ENCODE data around the gene MGAM2. TPM values are rescaled to one million over a fixed set of nuclear protein-coding genes. Genes with fewer than 3 reads are reported as not detected.

The MGAM2 gene
- total RNA-seq, 1 experiment from 2014 or later = not detected

- no peaks in the 10 kb centered on the region for H3K36me3 Mint-ChIP-seq (ENCODE audit: insufficient read depth, unreplicated experiment)
- POLR2A ChIA-PET = no interaction called here
- intact Hi-C loops (cut with micrococcal nuclease) = no loop called here
- H3K27ac Mint-ChIP-seq (ENCODE audit: low read depth, unreplicated experiment) = no peak overlapping the region
- no peak overlapping the region for H3K4me3 Mint-ChIP-seq (ENCODE audit: unreplicated experiment)
- no peaks in the 10 kb centered on the region for H3K9me3 Mint-ChIP-seq (ENCODE audit: unreplicated experiment)
- DNase-seq (ENCODE audit: unreplicated experiment) = no peak
- no peak for TF ChIP-seq CTCF (IDR thresholded peaks at IDR 0.05; ENCODE audit: unreplicated experiment)
- H3K4me1 Mint-ChIP-seq (ENCODE audit: insufficient read depth, unreplicated experiment) = no peaks in the 10 kb centered on the region
- BruUV-seq (replicated peaks) = no TSS peak
- CTCF ChIA-PET = no interaction called here
- H3K27me3 Mint-ChIP-seq (ENCODE audit: insufficient read depth, unreplicated experiment) = no peaks in the 10 kb centered on the region
Measured at GRCh38 chr7:142083605-142084004, 27.9 kb upstream of the MGAM2 start.

- no peaks in the 10 kb centered on the region for H3K27me3 Mint-ChIP-seq (ENCODE audit: insufficient read depth, unreplicated experiment)
- H3K4me1 Mint-ChIP-seq (ENCODE audit: insufficient read depth, unreplicated experiment) = no peaks in the 10 kb centered on the region
- ChIA-PET CTCF (no interaction called here), POLR2A (no interaction called here)
- TF ChIP-seq CTCF (IDR thresholded peaks at IDR 0.05; ENCODE audit: unreplicated experiment) = no peak
- no peaks in the 10 kb centered on the region for H3K9me3 Mint-ChIP-seq (ENCODE audit: unreplicated experiment)
- H3K36me3 Mint-ChIP-seq (ENCODE audit: insufficient read depth, unreplicated experiment) = no peaks in the 10 kb centered on the region
- H3K27ac Mint-ChIP-seq (ENCODE audit: low read depth, unreplicated experiment) = no peak overlapping the region
- DNase-seq (ENCODE audit: unreplicated experiment) = no peak
- no TSS peak for BruUV-seq (replicated peaks)
- H3K4me3 Mint-ChIP-seq (ENCODE audit: unreplicated experiment) = no peak overlapping the region
- intact Hi-C loops (cut with micrococcal nuclease) = no loop called here
Measured at GRCh38 chr7:142085428-142085827, 26.1 kb upstream of the MGAM2 start.

- no peak overlapping the region for H3K4me3 Mint-ChIP-seq (ENCODE audit: unreplicated experiment)
- intact Hi-C loops (cut with micrococcal nuclease) = no loop called here
- ChIA-PET POLR2A (no interaction called here), CTCF (no interaction called here)
- no peak for DNase-seq (ENCODE audit: unreplicated experiment)
- no peaks in the 10 kb centered on the region for H3K4me1 Mint-ChIP-seq (ENCODE audit: insufficient read depth, unreplicated experiment)
- H3K36me3 Mint-ChIP-seq (ENCODE audit: insufficient read depth, unreplicated experiment) = no peaks in the 10 kb centered on the region
- no peak for TF ChIP-seq CTCF (IDR thresholded peaks at IDR 0.05; ENCODE audit: unreplicated experiment)
- no peaks in the 10 kb centered on the region for H3K27me3 Mint-ChIP-seq (ENCODE audit: insufficient read depth, unreplicated experiment)
- no peaks in the 10 kb centered on the region for H3K9me3 Mint-ChIP-seq (ENCODE audit: unreplicated experiment)
- no peak overlapping the region for H3K27ac Mint-ChIP-seq (ENCODE audit: low read depth, unreplicated experiment)
- BruUV-seq (replicated peaks) = no TSS peak
Measured at GRCh38 chr7:142088022-142088714, 23.4 kb upstream of the MGAM2 start.

GRCh38 chr7:142089035-142089434 lies 22.5 kb upstream of the MGAM2 start:
- no peak for DNase-seq (ENCODE audit: unreplicated experiment)
- no peaks in the 10 kb centered on the region for H3K36me3 Mint-ChIP-seq (ENCODE audit: insufficient read depth, unreplicated experiment)
- no peak for TF ChIP-seq CTCF (IDR thresholded peaks at IDR 0.05; ENCODE audit: unreplicated experiment)
- H3K9me3 Mint-ChIP-seq (ENCODE audit: unreplicated experiment) = no peaks in the 10 kb centered on the region
- CTCF ChIA-PET = no interaction called here
- no peak overlapping the region for H3K27ac Mint-ChIP-seq (ENCODE audit: low read depth, unreplicated experiment)
- intact Hi-C loops (cut with micrococcal nuclease) = no loop called here
- no peaks in the 10 kb centered on the region for H3K27me3 Mint-ChIP-seq (ENCODE audit: insufficient read depth, unreplicated experiment)
- POLR2A ChIA-PET = no interaction called here
- no peak overlapping the region for H3K4me3 Mint-ChIP-seq (ENCODE audit: unreplicated experiment)
- no TSS peak for BruUV-seq (replicated peaks)
- no peaks in the 10 kb centered on the region for H3K4me1 Mint-ChIP-seq (ENCODE audit: insufficient read depth, unreplicated experiment)
